Tibial nerve (tissue), 4 donors: ENCODE measurements around the gene DCXR.

Experiments used
- EP300 ChIP-seq, 2 donors: sonication (generic); formaldehyde crosslinking; IDR thresholded peaks; one replicate each; pipeline ENCODE4 v1.6.1; 2017; ENCODE audit warnings: antibody characterized with exemption in 2 of 2, mild to moderate bottlenecking in 1 of 2
- POLR2A ChIP-seq, 2 donors: fragments of 450-650 bp; IDR thresholded peaks; one replicate each; pipeline ENCODE4 v1.6.1; 2017; ENCODE audit warnings: antibody characterized with exemption in 2 of 2, mild to moderate bottlenecking in 2 of 2, moderate library complexity in 2 of 2
- TF ChIP-seq, protein P1 (sequence below), 5 experiments: fragments of 200-600 bp in 3 of 5; fragments of 450-650 bp in 2 of 5; sonication (generic) in 3 of 5; IDR thresholded peaks; one replicate each; pipeline ENCODE4 v1.5.1; 2016 to 2019; ENCODE audit warnings: antibody characterized with exemption in 5 of 5, mild to moderate bottlenecking in 3 of 5, moderate library complexity in 2 of 5

- TF ChIP-seq, protein P1, sequence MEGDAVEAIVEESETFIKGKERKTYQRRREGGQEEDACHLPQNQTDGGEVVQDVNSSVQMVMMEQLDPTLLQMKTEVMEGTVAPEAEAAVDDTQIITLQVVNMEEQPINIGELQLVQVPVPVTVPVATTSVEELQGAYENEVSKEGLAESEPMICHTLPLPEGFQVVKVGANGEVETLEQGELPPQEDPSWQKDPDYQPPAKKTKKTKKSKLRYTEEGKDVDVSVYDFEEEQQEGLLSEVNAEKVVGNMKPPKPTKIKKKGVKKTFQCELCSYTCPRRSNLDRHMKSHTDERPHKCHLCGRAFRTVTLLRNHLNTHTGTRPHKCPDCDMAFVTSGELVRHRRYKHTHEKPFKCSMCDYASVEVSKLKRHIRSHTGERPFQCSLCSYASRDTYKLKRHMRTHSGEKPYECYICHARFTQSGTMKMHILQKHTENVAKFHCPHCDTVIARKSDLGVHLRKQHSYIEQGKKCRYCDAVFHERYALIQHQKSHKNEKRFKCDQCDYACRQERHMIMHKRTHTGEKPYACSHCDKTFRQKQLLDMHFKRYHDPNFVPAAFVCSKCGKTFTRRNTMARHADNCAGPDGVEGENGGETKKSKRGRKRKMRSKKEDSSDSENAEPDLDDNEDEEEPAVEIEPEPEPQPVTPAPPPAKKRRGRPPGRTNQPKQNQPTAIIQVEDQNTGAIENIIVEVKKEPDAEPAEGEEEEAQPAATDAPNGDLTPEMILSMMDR (IDR thresholded peaks at IDR 0.05): peak in 1 of 5 experiments; percentile 17
- TF ChIP-seq POLR2A (IDR thresholded peaks at IDR 0.05) (no peak), EP300 (IDR thresholded peaks at IDR 0.05) (no peak)
Measured at GRCh38 chr17:82076785-82077591, 39.5 kb upstream of the DCXR start.
